SK-N-SH (cell line): ENCODE data around the gene GMPPA. TPM values are rescaled to one million over a fixed set of nuclear protein-coding genes. Genes with fewer than 3 reads are reported as not detected.
A peak's percentile ranks its signal among the peaks of the same experiment; 100 is the strongest.

Experiments
- CTCF ChIA-PET: fragments of 300-600, 350-600 bp; formaldehyde crosslinking; extraction: SDS; loops from one replicate; lab custom pipeline; 2021; lab: Yijun Ruan, JAX
- POLR2A ChIA-PET: fragments of 350-600 bp; sonication (Branson Sonifier 250); formaldehyde crosslinking; extraction: SDS; loops from one replicate; lab custom pipeline; 2020; ENCODE audit warnings: antibody characterized with exemption, inconsistent platforms; lab: Yijun Ruan, JAX
- DNase-seq: peaks from one replicate; pipeline ENCODE4 v3.0.0; 2012
- H2AFZ ChIP-seq: fragments of 200-600 bp; sonication (generic); 2 replicates; pipeline ENCODE4 v1.8.1; 2016; ENCODE audit warnings: antibody characterized with exemption, mild to moderate bottlenecking, low read depth
- H3F3A ChIP-seq: fragments of 200-600 bp; sonication (generic); replicated peaks from 2 replicates; pipeline ENCODE3; 2016; ENCODE audit warnings: antibody characterized with exemption, mild to moderate bottlenecking; ENCODE audit not compliant: insufficient read depth
- H3K27ac ChIP-seq, 2 experiments: fragments of 200-500 bp in 1 of 2; fragments of 200-600 bp in 1 of 2; sonication (Bioruptor generic) in 1 of 2; sonication (generic), shearing (Covaris generic) in 1 of 2; 2 replicates each; pipeline versions ENCODE4 v1.5.1 to v1.6.1; 2014 to 2016; ENCODE audit warnings: low read depth in 2 of 2, inconsistent platforms in 1 of 2, low read length in 1 of 2, mild to moderate bottlenecking in 1 of 2, mixed read lengths in 1 of 2
- H3K27me3 ChIP-seq: fragments of 200-600 bp; sonication (generic), shearing (Covaris generic); 2 replicates; pipeline ENCODE4 v1.6.1; 2016; ENCODE audit warnings: mixed run types; ENCODE audit not compliant: insufficient read depth
- H3K36me3 ChIP-seq, 2 experiments: fragments of 200-500 bp in 1 of 2; fragments of 200-600 bp in 1 of 2; sonication (Bioruptor generic) in 1 of 2; sonication (generic) in 1 of 2; replicated peaks in 1 of 2; 2 replicates each; pipeline versions ENCODE3 to v1.5.1; 2014 to 2016; ENCODE audit warnings: low read length in 1 of 2, mild to moderate bottlenecking in 1 of 2; ENCODE audit not compliant: insufficient read depth in 2 of 2, control insufficient read depth in 1 of 2
- H3K4me1 ChIP-seq, 2 experiments: fragments of 200-500 bp in 1 of 2; fragments of 200-600 bp in 1 of 2; sonication (Bioruptor generic) in 1 of 2; sonication (generic), shearing (Covaris generic) in 1 of 2; 2 replicates each; pipeline versions ENCODE4 v1.5.1 to v1.6.1; 2014 to 2016; ENCODE audit warnings: low read depth in 1 of 2, low read length in 1 of 2, mixed run types in 1 of 2; ENCODE audit not compliant: insufficient read depth in 2 of 2, control insufficient read depth in 1 of 2
- H3K4me2 ChIP-seq: fragments of 200-600 bp; sonication (generic), shearing (Covaris generic); 2 replicates; pipeline ENCODE4 v1.6.1; 2017; ENCODE audit warnings: mixed run types
- H3K4me3 ChIP-seq, 2 experiments: fragments of 200-500 bp in 1 of 2; fragments of 200-600 bp in 1 of 2; sonication (Bioruptor generic) in 1 of 2; sonication (generic), shearing (Covaris generic) in 1 of 2; 2 replicates each; pipeline versions ENCODE4 v1.5.1 to v1.8.1; 2014 to 2016; ENCODE audit warnings: low read depth in 2 of 2, inconsistent platforms in 1 of 2, low read length in 1 of 2, mild to moderate bottlenecking in 1 of 2, mixed read lengths in 1 of 2, moderate library complexity in 1 of 2
- H3K79me2 ChIP-seq: fragments of 200-600 bp; sonication (generic); 2 replicates; pipeline ENCODE4 v1.8.1; 2017; ENCODE audit warnings: mild to moderate bottlenecking; ENCODE audit not compliant: insufficient read depth
- H3K9ac ChIP-seq: fragments of 200-600 bp; sonication (generic); 2 replicates; pipeline ENCODE4 v1.6.1; 2017; ENCODE audit warnings: mixed run types
- H3K9me2 ChIP-seq: fragments of 200-600 bp; sonication (generic); 2 replicates; pipeline ENCODE4 v1.6.1; 2017; ENCODE audit warnings: mixed run types
- H3K9me3 ChIP-seq: fragments of 200-600 bp; sonication (generic); 2 replicates; pipeline ENCODE4 v1.6.1; 2017; ENCODE audit warnings: mixed run types, mild to moderate bottlenecking, moderate library complexity
- H4K20me1 ChIP-seq: fragments of 200-600 bp; sonication (generic); 2 replicates; pipeline ENCODE4 v1.6.1; 2017; ENCODE audit warnings: mild to moderate bottlenecking, mixed run types; ENCODE audit not compliant: insufficient read depth
- CTCF ChIP-seq: fragments of 200-600 bp; sonication (generic); IDR thresholded peaks from 2 replicates; pipeline ENCODE4 v1.6.1; 2017; ENCODE audit warnings: antibody characterized with exemption, mild to moderate bottlenecking, moderate library complexity
- EP300 ChIP-seq, 2 experiments: IDR thresholded peaks; 2 replicates each; pipeline versions ENCODE4 v1.4.0 to v1.6.1; 2012; ENCODE audit warnings: borderline replicate concordance in 1 of 2, low read depth in 1 of 2, low read length in 1 of 2
- FOSL2 ChIP-seq: IDR thresholded peaks from 2 replicates; pipeline ENCODE4 v1.4.0; 2012; ENCODE audit warnings: low read depth, mild to moderate bottlenecking, moderate library complexity, borderline replicate concordance
- FOXJ3 ChIP-seq: sonication (generic); formaldehyde crosslinking; IDR thresholded peaks from 2 replicates; pipeline ENCODE4 v1.5.1; 2020; ENCODE audit warnings: mild to moderate bottlenecking, missing genetic modification reagents
- FOXM1 ChIP-seq: IDR thresholded peaks from 2 replicates; pipeline ENCODE4 v1.4.0; 2012; ENCODE audit warnings: low read depth, mild to moderate bottlenecking
- GATA2 ChIP-seq: sonication (generic); formaldehyde crosslinking; IDR thresholded peaks from 2 replicates; pipeline ENCODE4 v1.5.0; 2020; ENCODE audit warnings: mild to moderate bottlenecking, missing genetic modification reagents
- MAX ChIP-seq: IDR thresholded peaks from 2 replicates; pipeline ENCODE4 v1.4.0; 2012; ENCODE audit warnings: low read depth
- MXI1 ChIP-seq: IDR thresholded peaks from 2 replicates; pipeline ENCODE4 v1.6.1; 2012; ENCODE audit warnings: mild to moderate bottlenecking, low read depth, low read length, improper control_type of control experiment
- NFIC ChIP-seq: IDR thresholded peaks from 2 replicates; pipeline ENCODE4 v1.4.0; 2012; ENCODE audit warnings: borderline replicate concordance
- PBX3 ChIP-seq: IDR thresholded peaks from 2 replicates; pipeline ENCODE4; 2012
- RAD21 ChIP-seq: IDR thresholded peaks from 2 replicates; pipeline ENCODE4 v1.6.1; 2012; ENCODE audit warnings: mild to moderate bottlenecking, low read length
- REST ChIP-seq: IDR thresholded peaks from 2 replicates; pipeline ENCODE4 v1.6.1; 2012; ENCODE audit warnings: mild to moderate bottlenecking, low read depth, low read length, moderate library complexity
- SIN3A ChIP-seq: IDR thresholded peaks from 2 replicates; pipeline ENCODE4 v1.6.1; 2012; ENCODE audit warnings: low read depth, mild to moderate bottlenecking, low read length, moderate library complexity, borderline replicate concordance
- SMC3 ChIP-seq: IDR thresholded peaks from 2 replicates; pipeline ENCODE4 v1.6.1; 2012; ENCODE audit warnings: low read depth, low read length, improper control_type of control experiment
- TAF1 ChIP-seq: IDR thresholded peaks from 2 replicates; pipeline ENCODE4 v1.6.1; 2012; ENCODE audit warnings: low read depth, mild to moderate bottlenecking, low read length, moderate library complexity, borderline replicate concordance
- USF2 ChIP-seq: fragments of 150-350 bp; IDR thresholded peaks from 2 replicates; pipeline ENCODE4 v1.6.1; 2017; ENCODE audit warnings: antibody characterized with exemption, low read length, low read depth, borderline replicate concordance
- ZBTB33 ChIP-seq: IDR thresholded peaks from 2 replicates; pipeline ENCODE4 v1.4.0; 2012; ENCODE audit warnings: low read depth, borderline replicate concordance
- WGBS: methylation state at CpG from one replicate; pipeline ENCODE4 v1.1.6; 2017; ENCODE audit warnings: low lambda C conversion rate; 5-methylcytosine and 5-hydroxymethylcytosine counted together
- polyA plus RNA-seq, 3 experiments: library from polyadenylated mRNA; depleted of rRNA; stranded (reverse); fragments of >200 nt; gene quantifications; 2 replicates each; pipeline ENCODE4 v1.2.3, GENCODE V29; 2012

Gene GMPPA
- polyA plus RNA-seq, 1 of the 3 experiments (the other 2 are of a cell fraction): 61.3 TPM

GRCh38 chr2:219509780-219510511 lies 11.3 kb downstream of the GMPPA start:
- no peak for TF ChIP-seq PBX3
- peak; percentile 76 for TF ChIP-seq CTCF
- TF ChIP-seq GATA2 (CRISPR knock-in tag): peak; percentile 67; the same call in 1 of the 2 replicates
- TF ChIP-seq RAD21: peak; percentile 77
- no peak for TF ChIP-seq FOXJ3 (CRISPR knock-in tag)
- TF ChIP-seq NFIC: no peak
- peak; percentile 35; the same call in 1 of the 2 replicates for TF ChIP-seq MXI1
- no peak for TF ChIP-seq ZBTB33
- TF ChIP-seq REST: no peak
- TF ChIP-seq FOXM1: no peak
- TF ChIP-seq SIN3A: 0 out of 2 replicates have a peak, but pooled peaks have one; percentile 31
- TF ChIP-seq SMC3: peak; percentile 60; the same call in 1 of the 2 replicates
- TF ChIP-seq TAF1: no peak
- TF ChIP-seq MAX: no peak
- TF ChIP-seq EP300 (IDR thresholded peaks at IDR 0.05; ENCODE audit: borderline replicate concordance in 1 of 2, low read depth in 1 of 2, low read length in 1 of 2): peak in 1 of 2 experiments; percentile 13; a peak in 1 of 4 replicates
- TF ChIP-seq USF2: no peak
- TF ChIP-seq FOSL2: no peak
- H3K4me1 ChIP-seq: peaks cover 3 to 99% of the 10 kb centered on the region in 2 experiments; a peak in 2 of 4 replicates
- H3K9me2 ChIP-seq: no peaks in the 10 kb centered on the region
- no peaks in the 10 kb centered on the region for H3F3A ChIP-seq
- peak; percentile 83 for DNase-seq
- no peaks in the 10 kb centered on the region for H3K79me2 ChIP-seq
- H2AFZ ChIP-seq: no peak overlapping the region
- no peaks in the 10 kb centered on the region for H4K20me1 ChIP-seq
- CTCF ChIA-PET: interaction anchor here (0.6 to 62.1 kb wide), 13 partner anchors 5 to 751 kb away, joined by 3 to 2824 read pairs (median 5); partner anchors contain the start of genes ASIC4, CHPF, GMPPA and TMEM198
- no peaks in the 10 kb centered on the region for H3K9me3 ChIP-seq
- peak overlapping the region; percentile 70; the same call in 1 of the 2 replicates for H3K4me2 ChIP-seq
- peak overlapping the region; percentile 36 to 46; a peak in 3 of 4 replicates for H3K4me3 ChIP-seq
- peaks cover 21% of the 10 kb centered on the region for H3K27me3 ChIP-seq
- POLR2A ChIA-PET: interaction anchor here (0.8 to 13.5 kb wide), 11 partner anchors 10 to 106 kb away, joined by 3 to 210 read pairs (median 5); partner anchors contain the start of genes GMPPA and OBSL1
- peak overlapping the region in 1 of 2 experiments; percentile 96; a peak in 2 of 4 replicates for H3K27ac ChIP-seq
- peaks cover 0 to 16% of the 10 kb centered on the region in 2 experiments for H3K36me3 ChIP-seq
- WGBS: 7% methylated on average over 19 of the region's 26 CpGs
- no peak overlapping the region for H3K9ac ChIP-seq
